Epithelial cell of umbilical artery (primary cell): ENCODE measurements around the gene ABI3. TPM values are rescaled to one million over a fixed set of nuclear protein-coding genes. Genes with fewer than 3 reads are reported as not detected.

Experiments used
- total RNA-seq: library from RNA; depleted of rRNA; stranded (reverse); fragments of >200 nt; gene quantifications from 2 replicates; pipeline ENCODE4 v1.2.3, GENCODE V29; 2014

ABI3 gene, protein sequence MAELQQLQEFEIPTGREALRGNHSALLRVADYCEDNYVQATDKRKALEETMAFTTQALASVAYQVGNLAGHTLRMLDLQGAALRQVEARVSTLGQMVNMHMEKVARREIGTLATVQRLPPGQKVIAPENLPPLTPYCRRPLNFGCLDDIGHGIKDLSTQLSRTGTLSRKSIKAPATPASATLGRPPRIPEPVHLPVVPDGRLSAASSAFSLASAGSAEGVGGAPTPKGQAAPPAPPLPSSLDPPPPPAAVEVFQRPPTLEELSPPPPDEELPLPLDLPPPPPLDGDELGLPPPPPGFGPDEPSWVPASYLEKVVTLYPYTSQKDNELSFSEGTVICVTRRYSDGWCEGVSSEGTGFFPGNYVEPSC
- total RNA-seq: 24.0 and 24.9 TPM in 2 replicates

DNA sequence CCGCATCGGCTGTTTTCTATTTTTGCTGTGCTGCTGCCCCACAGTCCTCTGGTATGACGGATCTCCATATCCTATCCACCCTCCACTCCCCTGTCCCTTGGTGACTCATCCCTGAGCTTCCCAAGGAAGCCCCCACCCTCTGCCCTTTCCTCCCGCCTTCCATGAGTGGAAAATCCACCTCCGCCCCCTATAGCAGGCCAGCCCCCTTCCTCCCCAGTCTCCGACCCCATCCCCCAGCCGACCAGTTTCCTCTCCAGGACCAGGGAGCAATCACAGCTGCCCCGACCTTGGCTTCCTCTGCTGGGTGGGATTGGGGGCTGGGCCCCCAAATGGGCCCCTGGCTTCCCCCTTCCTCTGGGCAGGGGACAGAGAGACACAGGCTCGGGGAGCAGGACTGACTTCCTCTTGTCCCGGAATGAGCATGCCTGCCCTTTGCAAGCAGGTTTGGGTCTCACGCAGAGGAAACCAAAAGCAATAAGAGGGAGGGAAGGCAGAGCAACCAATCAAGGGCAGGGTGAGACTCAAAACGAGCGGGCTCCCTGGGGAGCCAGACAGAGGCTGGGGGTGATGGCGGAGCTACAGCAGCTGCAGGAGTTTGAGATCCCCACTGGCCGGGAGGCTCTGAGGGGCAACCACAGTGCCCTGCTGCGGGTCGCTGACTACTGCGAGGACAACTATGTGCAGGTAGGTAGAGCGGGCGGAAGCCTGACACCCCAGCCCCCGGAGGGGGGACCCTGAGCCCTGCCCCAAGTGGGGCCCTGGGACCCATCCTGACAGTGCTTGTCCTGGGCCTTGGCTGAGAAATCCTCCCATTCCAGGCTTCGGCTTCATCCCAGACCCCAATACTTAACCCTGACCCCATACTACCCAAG lies at the start of gene ABI3, which contains the start of gene GNGT2:
Gene ABI3 (plus strand): TSS at position 550 of the 872 bp plus-strand sequence. CDS start 18 bp downstream, at position 568.
Gene GNGT2 (minus strand): TSS at position 417 of the 872 bp plus-strand sequence. CDS start 3,152 bp downstream, outside the sequence.

GRCh38 chr17:49230636-49231562 lies 20.4 kb downstream of the ABI3 start, which contains the start of gene PHOSPHO1:
Gene PHOSPHO1, minus strand, starts transcription at chr17:49230787. Its CDS starts 4,096 bp downstream, at chr17:49226691.

Other genes with a start within 250 kb of the ABI3 start
- not detected in 2 replicates for gene GIP, start 242.1 kb upstream of the ABI3 start, total RNA-seq
- gene IGF2BP1, start 213.3 kb upstream of the ABI3 start, total RNA-seq: 9.4 and 10.0 TPM in 2 replicates
- gene B4GALNT2, start 77.9 kb upstream of the ABI3 start, total RNA-seq: not detected in 2 replicates
- 0.76 TPM in 1 of 2 replicates, not detected in the other for gene GNGT2, start 133 bp upstream of the ABI3 start, total RNA-seq
- not detected in 2 replicates for gene PHOSPHO1, start 20.1 kb downstream of the ABI3 start, total RNA-seq
- 5.8 and 6.2 TPM in 2 replicates for gene ZNF652, start 151.5 kb downstream of the ABI3 start, total RNA-seq
- 213 and 255 TPM in 2 replicates for gene PHB1, start 204.2 kb downstream of the ABI3 start, total RNA-seq